Testis (tissue), 2 donors: ENCODE data around the gene TOM1L2.

Source experiments
- CTCF ChIP-seq, 3 experiments: fragments of 450-650 bp in 2 of 3; fragments of 200-600 bp in 1 of 3; sonication (generic) in 1 of 3; IDR thresholded peaks; one replicate each; pipeline ENCODE4 v1.5.1; 2016 to 2019; ENCODE audit warnings: antibody characterized with exemption in 3 of 3, mild to moderate bottlenecking in 2 of 3, moderate library complexity in 1 of 3
- POLR2A ChIP-seq: fragments of 450-650 bp; IDR thresholded peaks from one replicate; pipeline ENCODE4 v1.6.1; 2017; ENCODE audit warnings: antibody characterized with exemption, mild to moderate bottlenecking, moderate library complexity

DNA sequence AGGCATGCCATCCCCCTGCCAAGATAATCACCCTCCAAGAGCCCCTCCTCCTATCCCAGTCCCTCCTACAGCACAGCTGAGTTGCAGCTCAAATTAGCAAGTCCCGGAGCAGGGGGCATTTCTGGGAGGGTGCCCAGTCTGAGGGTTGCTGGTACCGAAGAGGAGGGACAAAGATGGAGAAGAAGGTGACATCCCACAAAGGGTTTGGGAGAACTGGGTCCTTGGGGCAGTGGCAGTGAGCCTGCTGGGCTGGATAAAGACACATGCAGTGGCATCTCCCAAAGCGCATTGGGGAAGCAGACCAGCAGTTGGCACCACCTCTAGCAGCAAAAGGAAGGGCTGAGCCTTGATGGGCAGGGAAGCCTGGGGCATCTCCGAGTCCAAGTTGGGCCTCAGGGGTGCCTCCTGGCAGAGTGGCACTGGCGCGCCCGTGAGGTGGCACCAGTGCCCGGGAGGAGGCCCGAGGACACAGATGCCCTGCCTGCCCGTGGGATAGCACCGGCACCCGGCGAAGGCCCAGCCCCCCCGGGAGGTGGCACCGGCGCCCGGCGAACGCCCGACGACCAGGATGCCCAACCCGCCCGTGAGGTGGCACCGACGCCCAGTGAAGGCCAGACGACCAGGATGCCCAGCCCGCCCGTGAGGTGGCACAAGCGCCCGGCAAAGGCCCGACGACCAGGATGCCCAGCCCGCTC is 622 bp downstream of the TOM1L2 start:
- TF ChIP-seq POLR2A: no peak
- TF ChIP-seq CTCF (IDR thresholded peaks at IDR 0.05): no peak
